Kidney (tissue), 14 donors: ENCODE measurements around the gene ZP3. TPM values are rescaled to one million over a fixed set of nuclear protein-coding genes. Genes with fewer than 3 reads are reported as not detected.

Source experiments
- DNase-seq, 5 donors: peaks; one replicate each; pipeline ENCODE4 v3.0.0-alpha.2; 2013 to 2020
- FAIRE-seq: peaks from 2 replicates; lab custom pipeline; 2012; peaks lifted over from hg19 to GRCh38; lab: Jason Lieb, UNC
- H3K27ac ChIP-seq, 2 donors: one replicate each; pipeline ENCODE4 v1.7.0; 2013; ENCODE audit warnings: low read depth in 2 of 2, low read length in 2 of 2, inconsistent platforms in 1 of 2
- H3K27me3 ChIP-seq: one replicate; pipeline ENCODE4 v1.7.1; 2013; ENCODE audit warnings: low read length, inconsistent platforms; ENCODE audit not compliant: control insufficient read depth, insufficient read depth
- H3K36me3 ChIP-seq, 3 donors: one replicate each; pipeline versions ENCODE4 v1.7.0 to v1.7.1; 2013; ENCODE audit warnings: low read length in 3 of 3, control low read depth in 1 of 3, inconsistent platforms in 1 of 3; ENCODE audit not compliant: insufficient read depth in 3 of 3, control insufficient read depth in 2 of 3
- H3K4me1 ChIP-seq, 3 donors: one replicate each; pipeline versions ENCODE4 v1.7.0 to v1.7.1; 2013; ENCODE audit warnings: low read length in 3 of 3, inconsistent platforms in 1 of 3, low read depth in 1 of 3; ENCODE audit not compliant: control insufficient read depth in 2 of 3, insufficient read depth in 2 of 3
- H3K4me3 ChIP-seq, 3 donors: one replicate each; pipeline versions ENCODE4 v1.7.0 to v1.8.1; 2013; ENCODE audit warnings: low read length in 3 of 3, control low read depth in 1 of 3, inconsistent platforms in 1 of 3
- H3K9ac ChIP-seq, 3 donors: one replicate each; pipeline versions ENCODE4 v1.7.0 to v1.7.1; 2013; ENCODE audit warnings: low read length in 3 of 3, control low read depth in 1 of 3, inconsistent platforms in 1 of 3
- H3K9me3 ChIP-seq, 3 donors: one replicate each; pipeline versions ENCODE4 v1.7.0 to v1.7.1; 2013; ENCODE audit warnings: low read length in 3 of 3, control low read depth in 1 of 3, inconsistent platforms in 1 of 3; ENCODE audit not compliant: control insufficient read depth in 2 of 3, insufficient read depth in 1 of 3
- intact Hi-C: fragments of 100-400 bp; cut with DNase I; formaldehyde crosslinking; loops from one replicate; pipeline ENCODE4 v1.11.1; 2022
- polyA plus RNA-seq: library from polyadenylated mRNA; stranded (reverse); fragments of 350-450 nt; fragmentation: Illumina TruSeq; extraction: RNeasy Lipid Tissue Mini Kit (QIAGEN cat#74804); gene quantifications from one replicate; pipeline ENCODE4 v1.2.3, GENCODE V29; 2014; ENCODE audit warnings: low read depth, low replicate concordance; ENCODE audit not compliant: insufficient read depth
- total RNA-seq: library from RNA; stranded (reverse); fragmentation: NEBNext Ultra II Directional; extraction: Animal tissue kit (Norgen Biotek cat#: 25700); gene quantifications from one replicate; pipeline ENCODE4 v1.2.1, GENCODE V29; 2021
- TF ChIP-seq, protein P1 (sequence below): IDR thresholded peaks from 3 replicates; pipeline ENCODE4 v1.5.1; 2012; ENCODE audit warnings: mild to moderate bottlenecking, moderate library complexity, borderline replicate concordance; ENCODE audit not compliant: insufficient read depth; ENCODE audit errors: extremely low read depth
- donor health status: control.
- donor health status: control.
- donor health status: control.
- donor health status: control.
- donor health status: control.
- donor health status: DM: yes; HTN: yes; CAD: no.
- donor health status: Normal renal cell carcinoma (clear cell type).

The ZP3 gene
- total and polyA plus RNA-seq, 2 donors from 2014 or later, result 2.8 to 17.5 TPM

DNA sequence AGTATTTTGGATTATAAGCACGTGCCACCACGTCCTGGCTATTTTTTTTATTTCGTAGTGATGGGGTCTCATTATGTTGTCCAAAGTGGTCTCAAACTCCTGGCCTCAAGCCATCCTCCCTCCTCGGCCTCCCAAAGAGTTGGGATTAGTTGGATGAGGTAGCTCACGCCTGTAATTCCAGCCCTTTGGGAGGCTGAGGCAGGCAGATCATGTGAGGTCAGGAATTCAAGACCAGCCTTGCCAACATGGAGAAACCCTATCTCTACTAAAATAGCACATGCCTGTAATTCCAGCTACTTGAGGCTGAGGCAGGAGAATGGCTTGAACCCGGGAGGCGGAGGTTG is 44.2 kb upstream of the ZP3 start:
- TF ChIP-seq, protein P1, sequence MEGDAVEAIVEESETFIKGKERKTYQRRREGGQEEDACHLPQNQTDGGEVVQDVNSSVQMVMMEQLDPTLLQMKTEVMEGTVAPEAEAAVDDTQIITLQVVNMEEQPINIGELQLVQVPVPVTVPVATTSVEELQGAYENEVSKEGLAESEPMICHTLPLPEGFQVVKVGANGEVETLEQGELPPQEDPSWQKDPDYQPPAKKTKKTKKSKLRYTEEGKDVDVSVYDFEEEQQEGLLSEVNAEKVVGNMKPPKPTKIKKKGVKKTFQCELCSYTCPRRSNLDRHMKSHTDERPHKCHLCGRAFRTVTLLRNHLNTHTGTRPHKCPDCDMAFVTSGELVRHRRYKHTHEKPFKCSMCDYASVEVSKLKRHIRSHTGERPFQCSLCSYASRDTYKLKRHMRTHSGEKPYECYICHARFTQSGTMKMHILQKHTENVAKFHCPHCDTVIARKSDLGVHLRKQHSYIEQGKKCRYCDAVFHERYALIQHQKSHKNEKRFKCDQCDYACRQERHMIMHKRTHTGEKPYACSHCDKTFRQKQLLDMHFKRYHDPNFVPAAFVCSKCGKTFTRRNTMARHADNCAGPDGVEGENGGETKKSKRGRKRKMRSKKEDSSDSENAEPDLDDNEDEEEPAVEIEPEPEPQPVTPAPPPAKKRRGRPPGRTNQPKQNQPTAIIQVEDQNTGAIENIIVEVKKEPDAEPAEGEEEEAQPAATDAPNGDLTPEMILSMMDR, result no peak
- H3K4me1 ChIP-seq, result peaks cover 0 to 5% (median 5%) of the 10 kb centered on the region in 3 donors
- no peak for DNase-seq
- no peaks in the 10 kb centered on the region for H3K9me3 ChIP-seq
- H3K9ac ChIP-seq, result peak overlapping the region in 1 of 3 donors; percentile 76
- FAIRE-seq, result no peak
- H3K4me3 ChIP-seq, result peak overlapping the region; percentile 36 to 69 (median 66)
- no peaks in the 10 kb centered on the region for H3K27me3 ChIP-seq
- peak overlapping the region; percentile 94 for H3K27ac ChIP-seq
- intact Hi-C loops, result no loop called here
- H3K36me3 ChIP-seq, result no peaks in the 10 kb centered on the region

DNA sequence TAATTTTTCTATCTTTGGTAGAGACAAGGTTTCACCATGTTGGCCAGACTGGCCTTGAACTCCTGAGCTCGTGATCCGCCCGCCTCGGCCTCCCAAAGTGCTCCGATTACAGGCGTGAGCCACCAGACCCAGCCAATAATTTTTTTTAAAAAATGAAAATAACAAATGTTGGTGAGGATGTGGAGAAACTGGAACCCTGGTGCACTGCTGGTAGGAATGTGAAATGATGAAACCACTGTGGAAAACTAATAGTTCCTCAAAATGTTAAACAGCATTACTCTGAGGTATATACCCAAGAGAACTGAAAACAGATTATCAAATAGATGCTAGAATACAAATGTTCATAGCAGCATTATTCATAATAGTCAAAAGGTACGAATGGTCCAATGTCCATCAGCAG is 42.9 kb upstream of the ZP3 start:
- DNase-seq (no peak), FAIRE-seq (no peak)
- Histone ChIP-seq H3K27me3 (no peaks in the 10 kb centered on the region), H3K36me3 (no peaks in the 10 kb centered on the region), H3K4me3 (no peak overlapping the region), H3K4me1 (peaks cover 0 to 5% (median 5%) of the 10 kb centered on the region in 3 donors), H3K27ac (no peak overlapping the region), H3K9ac (no peak overlapping the region), H3K9me3 (no peaks in the 10 kb centered on the region)
- TF ChIP-seq, protein P1, result no peak
- intact Hi-C loops, result no loop called here

DNA sequence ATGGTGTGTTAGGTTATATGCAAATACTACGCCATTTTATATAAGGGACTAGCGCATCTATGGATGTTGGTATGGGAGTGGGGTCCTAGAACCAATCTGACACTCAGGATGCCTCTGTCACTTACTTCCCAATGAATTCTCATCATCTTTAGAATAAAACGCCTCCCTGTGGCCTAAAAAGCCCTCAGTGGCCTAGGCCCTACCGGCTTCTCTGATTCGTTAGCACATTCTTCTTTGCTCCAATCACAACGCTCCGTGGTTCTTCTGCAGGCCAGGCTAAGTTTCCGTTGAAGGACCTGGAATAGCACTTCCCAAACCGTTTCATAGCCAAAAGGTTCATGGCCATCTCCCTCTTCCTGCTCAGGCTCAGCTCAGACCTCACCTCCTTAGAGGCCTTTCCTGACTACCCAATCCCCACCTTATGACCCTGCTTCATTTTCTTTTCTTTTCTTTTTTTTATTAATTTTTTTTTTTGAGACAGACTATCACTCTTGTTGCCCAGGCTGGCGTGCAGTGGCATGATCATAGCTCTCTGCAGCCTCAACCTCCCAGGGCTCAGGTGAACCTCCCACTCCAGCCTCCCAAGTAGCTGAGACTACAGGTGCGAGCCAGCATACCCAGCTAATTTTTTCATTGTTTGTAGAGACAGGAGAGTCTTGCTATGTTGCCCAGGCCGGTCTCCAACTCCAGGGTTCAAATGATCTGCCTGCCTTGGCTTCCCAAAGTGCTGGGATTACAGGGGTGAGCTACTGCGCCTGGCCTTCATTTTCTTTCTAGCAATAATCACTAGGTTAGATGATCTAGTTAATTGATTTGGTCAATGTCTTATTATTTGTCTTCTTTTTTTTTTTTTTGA is 41.4 kb upstream of the ZP3 start:
- no peaks in the 10 kb centered on the region for H3K27me3 ChIP-seq
- no peak overlapping the region for H3K27ac ChIP-seq
- no peaks in the 10 kb centered on the region for H3K9me3 ChIP-seq
- intact Hi-C loops, result no loop called here
- no peak overlapping the region for H3K9ac ChIP-seq
- no peaks in the 10 kb centered on the region for H3K36me3 ChIP-seq
- H3K4me3 ChIP-seq, result no peak overlapping the region
- FAIRE-seq (no peak), DNase-seq (no peak)
- TF ChIP-seq, protein P1, result no peak
- peaks cover 0 to 5% (median 5%) of the 10 kb centered on the region in 3 donors for H3K4me1 ChIP-seq
